H9 (cell line): ENCODE results near the gene GABARAP. TPM values are rescaled to one million over a fixed set of nuclear protein-coding genes. Genes with fewer than 3 reads are reported as not detected.

Experiments used
- DNase-seq: peaks from one replicate; pipeline ENCODE4 v3.0.0-alpha.2; 2017
- H2AFZ ChIP-seq: one replicate; pipeline ENCODE4 v1.6.1; 2013; ENCODE audit warnings: mild to moderate bottlenecking, low read length, control low read depth, moderate library complexity
- H2AK5ac ChIP-seq: 2 replicates; pipeline ENCODE4 v1.6.1; 2013; ENCODE audit warnings: low read length, control low read depth, mixed read lengths; ENCODE audit not compliant: insufficient read length
- H2BK120ac ChIP-seq: one replicate; pipeline ENCODE4 v1.6.1; 2013; ENCODE audit warnings: low read depth, mild to moderate bottlenecking, low read length, control low read depth, inconsistent platforms; ENCODE audit not compliant: poor library complexity, severe bottlenecking
- H2BK12ac ChIP-seq: 2 replicates; pipeline ENCODE4 v1.6.1; 2013; ENCODE audit warnings: low read length, control low read depth, mixed read lengths, low read depth; ENCODE audit not compliant: insufficient read length
- H2BK15ac ChIP-seq: 2 replicates; pipeline ENCODE4 v1.6.1; 2013; ENCODE audit warnings: low read depth, low read length, control low read depth
- H2BK20ac ChIP-seq: one replicate; pipeline ENCODE4 v1.6.1; 2013; ENCODE audit warnings: low read depth, mild to moderate bottlenecking, low read length, control low read depth, inconsistent platforms; ENCODE audit not compliant: poor library complexity, severe bottlenecking
- H2BK5ac ChIP-seq: 2 replicates; pipeline ENCODE4 v1.6.1; 2013; ENCODE audit warnings: low read length, control low read depth, mixed read lengths; ENCODE audit not compliant: insufficient read length
- H3K14ac ChIP-seq: 2 replicates; pipeline ENCODE4 v1.6.1; 2013; ENCODE audit warnings: low read length, control low read depth; ENCODE audit not compliant: insufficient read depth
- H3K18ac ChIP-seq: 2 replicates; pipeline ENCODE4 v1.6.1; 2013; ENCODE audit warnings: low read depth, mild to moderate bottlenecking, mixed read lengths, low read length, control low read depth; ENCODE audit not compliant: insufficient read length
- H3K23ac ChIP-seq: 2 replicates; pipeline ENCODE4 v1.6.1; 2013; ENCODE audit warnings: low read length, control low read depth, mixed read lengths, low read depth; ENCODE audit not compliant: insufficient read length
- H3K23me2 ChIP-seq: 2 replicates; pipeline ENCODE4 v1.6.1; 2013; ENCODE audit warnings: low read depth, mild to moderate bottlenecking, mixed read lengths, low read length, control low read depth; ENCODE audit not compliant: insufficient read length, poor library complexity, severe bottlenecking
- H3K27ac ChIP-seq: 2 replicates; pipeline ENCODE4 v1.5.1; 2013; ENCODE audit warnings: low read length, control low read depth, mixed read lengths, low read depth; ENCODE audit not compliant: insufficient read length
- H3K27me3 ChIP-seq: 2 replicates; pipeline ENCODE4 v1.6.1; 2013; ENCODE audit warnings: low read length, control low read depth, inconsistent platforms; ENCODE audit not compliant: insufficient read depth
- H3K4ac ChIP-seq: 2 replicates; pipeline ENCODE4 v1.6.1; 2013; ENCODE audit warnings: low read depth, mild to moderate bottlenecking, control low read depth, inconsistent platforms, low read length, moderate library complexity
- H3K4me1 ChIP-seq: 2 replicates; pipeline ENCODE4 v1.6.1; 2013; ENCODE audit warnings: low read length, control low read depth, inconsistent platforms; ENCODE audit not compliant: insufficient read depth
- H3K4me2 ChIP-seq: 2 replicates; pipeline ENCODE4 v1.6.1; 2013; ENCODE audit warnings: low read length, control low read depth, mixed read lengths; ENCODE audit not compliant: insufficient read length, insufficient read depth
- H3K56ac ChIP-seq: 2 replicates; pipeline ENCODE4 v1.6.1; 2013; ENCODE audit warnings: low read depth, mild to moderate bottlenecking, mixed read lengths, low read length, control low read depth; ENCODE audit not compliant: insufficient read length
- H3K79me1 ChIP-seq: 2 replicates; pipeline ENCODE4 v1.6.1; 2013; ENCODE audit warnings: low read depth, mild to moderate bottlenecking, moderate library complexity, low read length, control low read depth, inconsistent platforms; ENCODE audit not compliant: insufficient read depth, poor library complexity, severe bottlenecking
- H3K79me2 ChIP-seq: 2 replicates; pipeline ENCODE4 v1.6.1; 2013; ENCODE audit warnings: low read length, control low read depth, inconsistent platforms; ENCODE audit not compliant: insufficient read depth
- H3K9ac ChIP-seq: 2 replicates; pipeline ENCODE4 v1.6.1; 2013; ENCODE audit warnings: low read length, control low read depth, mixed read lengths; ENCODE audit not compliant: insufficient read length; ENCODE audit errors: extremely low read depth
- H3K9me3 ChIP-seq: one replicate; pipeline ENCODE4 v1.6.1; 2013; ENCODE audit warnings: low read depth, low read length, inconsistent platforms; ENCODE audit not compliant: control insufficient read depth
- H3T11ph ChIP-seq: one replicate; pipeline ENCODE4 v1.6.1; 2013; ENCODE audit warnings: mild to moderate bottlenecking, low read length, control low read depth, inconsistent platforms
- H4K20me1 ChIP-seq: one replicate; pipeline ENCODE4 v1.6.1; 2013; ENCODE audit not compliant: control insufficient read depth, insufficient read length, insufficient read depth
- H4K5ac ChIP-seq: 2 replicates; pipeline ENCODE4 v1.6.1; 2013; ENCODE audit warnings: low read depth, mild to moderate bottlenecking, mixed read lengths, low read length, control low read depth; ENCODE audit not compliant: insufficient read length
- H4K8ac ChIP-seq: replicated peaks from 2 replicates; pipeline ENCODE4 v1.6.1; 2013; ENCODE audit warnings: low read length, control low read depth, mixed read lengths, low read depth; ENCODE audit not compliant: insufficient read length
- H4K91ac ChIP-seq: 2 replicates; pipeline ENCODE4 v1.6.1; 2013; ENCODE audit warnings: low read depth, mild to moderate bottlenecking, moderate library complexity, mixed read lengths, low read length, control low read depth; ENCODE audit not compliant: insufficient read length
- H3K27ac Mint-ChIP-seq, 3 experiments: 2 replicates in 2 of 3; 3 replicates in 1 of 3; pipeline ENCODE4 v1.8.0; 2020 to 2021; ENCODE audit warnings: mixed read lengths in 3 of 3, mild to moderate bottlenecking in 1 of 3, moderate library complexity in 1 of 3
- H3K27me3 Mint-ChIP-seq: 2 replicates; pipeline ENCODE4 v1.8.0; 2021; ENCODE audit warnings: low read depth, mild to moderate bottlenecking, moderate library complexity, mixed read lengths
- H3K36me3 Mint-ChIP-seq, 3 experiments: 2 replicates in 2 of 3; 3 replicates in 1 of 3; pipeline ENCODE4 v1.8.0; 2020 to 2021; ENCODE audit warnings: low read depth in 3 of 3, mixed read lengths in 3 of 3; ENCODE audit not compliant: insufficient read depth in 1 of 3
- H3K4me1 Mint-ChIP-seq, 2 experiments: 2 replicates each; pipeline ENCODE4 v1.8.0; 2020; ENCODE audit warnings: mixed read lengths in 2 of 2
- H3K4me3 Mint-ChIP-seq, 2 experiments: 2 replicates in 1 of 2; 3 replicates in 1 of 2; pipeline ENCODE4 v1.8.0; 2020 to 2021; ENCODE audit warnings: mild to moderate bottlenecking in 2 of 2, mixed read lengths in 2 of 2, moderate library complexity in 1 of 2
- H3K9me3 Mint-ChIP-seq, 2 experiments: 2 replicates in 1 of 2; 3 replicates in 1 of 2; pipeline ENCODE4 v1.8.0; 2020; ENCODE audit warnings: mild to moderate bottlenecking in 2 of 2, mixed read lengths in 2 of 2, moderate library complexity in 1 of 2
- WGBS: extraction: QIAGEN DNeasy Blood & Tissue Kit; methylation state at CpG from one replicate; pipeline ENCODE4 v1.1.7; 2013; ENCODE audit warnings: missing lambda C conversion rate, low lambda C conversion rate, mixed read lengths; ENCODE audit not compliant: insufficient read length; ENCODE audit errors: extremely low coverage; 5-methylcytosine and 5-hydroxymethylcytosine counted together
- total RNA-seq: library from RNA; stranded (reverse); gene quantifications from 2 replicates; pipeline ENCODE4 v1.2.1, GENCODE V29; 2021
- TF ChIP-seq, protein P1 (sequence below): fragments of 200-600 bp; sonication (generic); conservative IDR thresholded peaks from 3 replicates; pipeline ENCODE4 v1.8.0; 2021; ENCODE audit warnings: antibody characterized with exemption, mild to moderate bottlenecking

GABARAP gene
- total RNA-seq, 1 experiment from 2014 or later: 261 TPM

DNA sequence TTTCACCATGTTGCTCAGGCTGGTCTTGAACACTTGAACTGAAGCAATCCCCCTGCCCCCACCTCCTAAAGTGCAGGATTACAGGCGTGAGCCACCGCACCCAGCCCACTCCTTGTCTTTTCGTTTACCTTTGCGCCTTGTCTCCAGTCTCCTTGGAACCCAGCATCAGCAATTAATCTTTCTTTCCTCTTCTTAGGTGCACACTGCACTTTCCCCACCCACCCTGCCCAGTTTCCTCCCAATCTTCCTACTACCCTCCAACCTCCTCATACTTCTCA is 21.5 kb upstream of the GABARAP start:
- H3K27me3 ChIP-seq: no peaks in the 10 kb centered on the region
- peaks cover 4% of the 10 kb centered on the region; the same call in 1 of the 2 replicates for H3K4me1 ChIP-seq
- H3K79me1 ChIP-seq: no peaks in the 10 kb centered on the region
- no peak overlapping the region for H3K23ac ChIP-seq
- TF ChIP-seq, protein P1, sequence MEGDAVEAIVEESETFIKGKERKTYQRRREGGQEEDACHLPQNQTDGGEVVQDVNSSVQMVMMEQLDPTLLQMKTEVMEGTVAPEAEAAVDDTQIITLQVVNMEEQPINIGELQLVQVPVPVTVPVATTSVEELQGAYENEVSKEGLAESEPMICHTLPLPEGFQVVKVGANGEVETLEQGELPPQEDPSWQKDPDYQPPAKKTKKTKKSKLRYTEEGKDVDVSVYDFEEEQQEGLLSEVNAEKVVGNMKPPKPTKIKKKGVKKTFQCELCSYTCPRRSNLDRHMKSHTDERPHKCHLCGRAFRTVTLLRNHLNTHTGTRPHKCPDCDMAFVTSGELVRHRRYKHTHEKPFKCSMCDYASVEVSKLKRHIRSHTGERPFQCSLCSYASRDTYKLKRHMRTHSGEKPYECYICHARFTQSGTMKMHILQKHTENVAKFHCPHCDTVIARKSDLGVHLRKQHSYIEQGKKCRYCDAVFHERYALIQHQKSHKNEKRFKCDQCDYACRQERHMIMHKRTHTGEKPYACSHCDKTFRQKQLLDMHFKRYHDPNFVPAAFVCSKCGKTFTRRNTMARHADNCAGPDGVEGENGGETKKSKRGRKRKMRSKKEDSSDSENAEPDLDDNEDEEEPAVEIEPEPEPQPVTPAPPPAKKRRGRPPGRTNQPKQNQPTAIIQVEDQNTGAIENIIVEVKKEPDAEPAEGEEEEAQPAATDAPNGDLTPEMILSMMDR: no peak
- H3K14ac ChIP-seq: no peak overlapping the region
- no peak overlapping the region for H2AFZ ChIP-seq
- no peak overlapping the region for H2BK20ac ChIP-seq
- H3K4me2 ChIP-seq: peak overlapping the region; percentile 76
- no peaks in the 10 kb centered on the region for H3K9me3 ChIP-seq
- H3T11ph ChIP-seq: no peak overlapping the region
- H3K9ac ChIP-seq: no peak overlapping the region
- no peak overlapping the region for H2AK5ac ChIP-seq
- no peak for DNase-seq
- peaks cover 7% of the 10 kb centered on the region; the same call in 1 of the 2 replicates for H3K79me2 ChIP-seq
- no peak overlapping the region for H2BK12ac ChIP-seq
- H3K27ac Mint-ChIP-seq: peak overlapping the region in 1 of 3 experiments; percentile 62; a peak in 3 of 7 replicates
- no peak overlapping the region for H4K8ac ChIP-seq
- no peak overlapping the region for H4K5ac ChIP-seq
- peaks cover 0 to 20% (median 20%) of the 10 kb centered on the region in 3 experiments; a peak in 6 of 7 replicates for H3K36me3 Mint-ChIP-seq
- H3K27me3 Mint-ChIP-seq: peaks cover 2% of the 10 kb centered on the region; the same call in 1 of the 2 replicates
- H4K20me1 ChIP-seq: no peaks in the 10 kb centered on the region
- no peak overlapping the region for H3K56ac ChIP-seq
- peaks cover 0 to 4% of the 10 kb centered on the region in 2 experiments; a peak in 1 of 5 replicates for H3K9me3 Mint-ChIP-seq
- no CpG with 5 or more reads among the region's 4 CpGs for WGBS
- H2BK5ac ChIP-seq: no peak overlapping the region
- no peak overlapping the region for H4K91ac ChIP-seq
- peaks cover 32 to 48% of the 10 kb centered on the region in 2 experiments for H3K4me1 Mint-ChIP-seq
- H3K4me3 Mint-ChIP-seq: peak overlapping the region; percentile 86 to 93
- no peak overlapping the region for H2BK120ac ChIP-seq
- no peak overlapping the region for H3K18ac ChIP-seq
- H3K4ac ChIP-seq: no peak overlapping the region
- peaks cover 25% of the 10 kb centered on the region for H3K23me2 ChIP-seq
- no peak overlapping the region for H3K27ac ChIP-seq
- H2BK15ac ChIP-seq: no peak overlapping the region
